NCI-H1436 (cell line): ENCODE data around the gene CLMN.
"Not testable (repeated sequence)": the region's sequence is repeated elsewhere in the genome, so short reads cannot be mapped to it uniquely, and the experiment has no call there.

Source experiments
- DNase-seq: peaks from one replicate; lab custom pipeline; 2025; lab: John Stamatoyannopoulos, UW

The CLMN gene

GRCh38 chr14:95220663-95221231 is 99.0 kb downstream of the CLMN start:
- no peak for DNase-seq

- DNase-seq: no peak
These were observed 101.1 kb downstream of the CLMN start for GRCh38 chr14:95218472-95219193.

DNA sequence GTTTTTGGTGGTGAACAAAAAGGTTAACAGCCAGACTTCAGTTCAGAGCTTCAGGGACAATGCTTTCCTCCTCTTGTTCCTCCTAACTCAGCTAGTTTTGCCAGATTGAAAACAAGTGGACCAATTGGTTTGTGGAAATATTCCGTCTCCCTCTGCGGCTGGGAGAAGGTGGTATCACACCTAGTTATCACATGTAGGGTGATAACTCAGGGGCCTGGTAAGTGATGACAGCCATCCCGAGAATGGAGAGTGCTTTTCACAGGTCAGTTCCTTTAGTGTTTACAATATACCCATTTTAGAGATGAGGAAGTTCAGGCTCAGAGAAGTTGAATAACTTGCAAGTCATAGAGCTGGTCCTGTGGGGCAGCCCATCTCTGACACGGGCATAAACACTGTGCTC is 101.7 kb downstream of the CLMN start:
- DNase-seq: no peak

GRCh38 chr14:95217391-95217900 is 102.3 kb downstream of the CLMN start:
- no peak for DNase-seq

DNA sequence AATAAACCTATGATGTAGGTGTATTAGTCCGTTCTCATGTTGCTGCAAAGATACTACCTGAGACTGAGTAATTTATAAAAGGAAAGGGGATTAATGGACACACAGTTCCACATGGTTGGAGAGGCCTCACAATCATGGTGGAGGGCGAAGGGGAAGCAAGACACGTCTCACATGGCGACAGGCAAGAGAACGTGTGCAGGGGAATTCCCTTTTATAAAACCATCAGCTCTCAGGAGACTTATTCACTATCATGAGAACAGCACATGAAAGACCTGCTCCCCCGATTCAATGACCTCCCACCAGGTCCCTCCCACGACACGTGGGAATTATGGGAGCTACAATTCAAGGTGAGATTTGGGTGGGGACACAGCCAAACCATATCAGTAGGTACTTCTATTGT is 103.7 kb downstream of the CLMN start:
- DNase-seq: no peak

- DNase-seq: no peak
These were observed 104.5 kb downstream of the CLMN start for GRCh38 chr14:95215094-95215725.

DNA sequence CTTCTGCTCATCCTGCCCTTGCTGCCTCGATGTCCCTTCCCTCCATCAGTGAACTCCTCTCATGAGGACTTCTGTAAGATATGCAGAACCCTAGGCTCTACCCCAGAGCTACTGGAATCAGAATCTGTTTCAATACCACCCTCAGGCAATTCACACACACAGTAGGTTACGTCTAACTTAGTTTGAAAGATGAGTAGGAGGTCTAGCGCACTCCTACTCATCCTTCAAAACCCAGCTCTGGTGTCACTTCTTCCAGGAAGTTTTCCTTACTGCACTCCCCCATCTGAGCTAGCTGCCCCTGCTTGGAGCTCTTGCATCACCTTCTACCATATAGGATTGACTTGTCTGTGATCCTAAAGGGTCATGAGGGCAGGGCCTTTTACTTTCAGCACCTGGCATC is 105.9 kb downstream of the CLMN start:
- DNase-seq: no peak

DNA sequence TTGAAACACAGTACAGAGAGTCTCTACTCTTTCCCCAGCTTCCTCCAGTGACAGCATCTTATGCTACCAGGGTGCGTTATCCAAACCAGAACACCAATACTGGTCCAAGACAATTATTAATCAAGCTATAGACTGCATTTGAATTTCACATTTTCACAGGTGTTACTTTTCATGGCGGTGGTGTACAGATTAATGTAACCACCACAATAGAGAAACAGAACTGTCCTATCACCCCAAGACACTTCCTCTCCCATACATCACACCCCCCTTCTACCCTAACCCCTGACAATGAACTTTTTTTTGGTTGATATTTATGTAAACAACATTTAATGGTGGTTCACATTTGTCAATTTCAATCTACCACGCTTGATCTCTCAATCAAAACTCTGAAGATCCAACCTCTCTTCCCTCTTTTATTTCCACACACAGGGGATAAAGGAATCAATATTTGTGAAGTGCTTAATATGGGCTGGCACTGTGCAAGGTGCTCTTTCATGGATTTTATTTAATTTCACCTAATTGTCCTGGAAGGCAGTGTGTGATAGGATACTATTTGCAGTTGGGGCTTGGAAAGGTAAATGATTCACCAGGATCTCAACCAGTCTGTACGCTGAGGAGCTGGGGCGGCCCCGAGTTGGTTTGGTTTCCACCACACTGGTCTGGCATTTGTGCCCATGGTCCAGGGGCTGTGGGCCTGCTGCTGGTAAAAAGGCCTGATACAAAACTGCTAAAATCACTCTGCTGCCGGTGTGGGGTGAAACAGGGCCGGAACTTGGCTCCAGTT is 107.8 kb downstream of the CLMN start:
- no peak for DNase-seq

DNA sequence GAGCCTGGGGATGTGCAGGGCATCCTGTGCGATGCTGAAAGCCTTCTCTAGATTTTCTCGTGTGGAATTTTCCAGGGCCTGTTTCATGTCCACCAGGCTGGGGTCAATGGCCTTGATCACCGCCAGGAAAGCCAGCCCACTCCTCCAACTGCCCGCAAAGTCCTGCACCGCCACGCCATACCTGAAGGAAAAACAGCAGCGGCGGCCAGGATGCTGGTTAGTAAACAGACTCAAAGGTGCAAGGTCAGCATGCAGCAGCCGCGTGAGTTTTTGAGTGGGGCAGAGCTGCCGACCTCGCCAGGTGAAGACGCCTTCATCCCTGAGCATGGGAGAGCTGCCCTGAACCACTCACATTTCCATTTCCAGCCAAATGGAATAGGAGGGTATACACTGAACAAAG is 109.0 kb downstream of the CLMN start:
- DNase-seq: no peak

- DNase-seq: no peak
These were observed 111.1 kb downstream of the CLMN start for GRCh38 chr14:95208598-95208997.

- no peak for DNase-seq
These were observed 112.1 kb downstream of the CLMN start for GRCh38 chr14:95207475-95208233.

DNA sequence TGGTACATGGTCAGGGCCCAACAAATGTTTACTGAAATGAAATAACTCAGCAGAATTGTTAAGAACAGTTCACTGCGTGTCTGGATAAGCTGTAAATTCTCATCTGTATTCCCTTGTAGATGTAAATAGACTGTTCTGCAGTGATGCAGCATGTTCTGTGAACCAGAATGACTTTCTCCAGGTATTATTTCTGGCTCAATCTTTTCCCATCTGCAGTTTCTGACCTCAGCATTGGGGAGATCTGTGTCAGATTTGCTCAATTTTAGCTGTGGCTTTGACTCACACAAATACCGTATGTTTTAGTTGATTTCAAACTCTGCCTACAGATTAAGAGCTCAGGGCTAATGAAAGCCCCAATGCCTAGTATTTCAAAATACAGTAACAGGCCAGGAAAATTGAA is 113.2 kb downstream of the CLMN start:
- no peak for DNase-seq

- DNase-seq: no peak
These were observed 115.0 kb downstream of the CLMN start for GRCh38 chr14:95204705-95205104.

GRCh38 chr14:95201745-95202144 is 118.0 kb downstream of the CLMN start:
- not testable (repeated sequence) for DNase-seq

GRCh38 chr14:95200404-95200803 is 119.3 kb downstream of the CLMN start:
- DNase-seq: no peak

GRCh38 chr14:95199298-95199983 is 120.3 kb downstream of the CLMN start:
- DNase-seq: no peak

DNA sequence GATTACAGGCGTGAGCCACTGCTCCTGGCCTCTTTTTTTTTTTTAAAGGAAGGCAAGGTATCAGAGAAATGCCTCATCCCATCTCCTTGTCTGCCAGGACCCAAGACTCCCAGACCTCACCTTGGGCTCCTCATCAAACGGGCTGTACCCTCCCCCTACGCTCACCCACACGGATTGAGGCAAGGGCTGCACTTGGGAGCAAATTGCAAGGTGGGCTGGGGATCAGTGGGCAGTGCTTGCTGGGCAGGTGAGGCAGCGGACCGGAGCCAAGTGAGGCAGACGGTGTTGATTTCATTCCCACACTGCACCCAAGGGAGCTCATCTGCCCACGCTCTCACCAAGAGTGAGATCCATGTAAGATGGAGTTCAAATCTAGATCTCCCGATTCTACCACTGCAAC is 121.4 kb downstream of the CLMN start:
- no peak for DNase-seq

DNA sequence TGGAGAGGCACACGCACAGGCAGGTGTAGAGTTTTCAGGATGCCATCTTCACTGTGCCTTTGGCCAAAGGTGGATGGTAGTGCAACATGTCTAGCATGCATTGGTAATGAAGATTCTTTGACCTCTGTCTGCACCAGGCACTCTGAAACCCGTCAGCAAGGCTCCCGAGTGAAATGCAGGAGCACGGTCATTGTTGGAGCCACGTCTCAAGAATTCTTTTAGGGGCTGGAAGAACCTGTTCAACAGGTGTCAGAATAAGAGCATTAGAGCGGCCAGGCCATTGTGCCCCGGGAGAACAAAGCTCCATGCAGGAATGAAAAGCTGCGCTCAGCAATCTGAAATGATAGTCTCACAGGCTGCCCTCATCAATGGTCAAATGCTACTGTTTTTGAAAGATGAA is 122.2 kb downstream of the CLMN start:
- no peak for DNase-seq

GRCh38 chr14:95196826-95197545 is 122.7 kb downstream of the CLMN start:
- no peak for DNase-seq

GRCh38 chr14:95196268-95196667 is 123.4 kb downstream of the CLMN start:
- DNase-seq: no peak

- no peak for DNase-seq
These were observed 124.7 kb downstream of the CLMN start for GRCh38 chr14:95195031-95195430.
